Hepatocyte (in vitro differentiated cells): ENCODE measurements around the gene ATP8A1.

Source experiments
- EZH2 ChIP-seq: fragments of 200-600 bp; sonication (generic); IDR thresholded peaks from 2 replicates; pipeline ENCODE4 v1.6.1; 2016; ENCODE audit warnings: antibody characterized with exemption, mild to moderate bottlenecking, borderline replicate concordance
- EZH2phosphoT487 ChIP-seq: fragments of 200-600 bp; sonication (generic); IDR thresholded peaks from one replicate; pipeline ENCODE4 v1.6.1; 2018; ENCODE audit warnings: antibody characterized with exemption, mild to moderate bottlenecking, low read depth, moderate library complexity; ENCODE audit not compliant: unreplicated experiment, severe bottlenecking
- TF ChIP-seq, protein P1 (sequence below): fragments of 200-600 bp; sonication (generic); IDR thresholded peaks from 2 replicates; pipeline ENCODE4 v1.5.1; 2016; ENCODE audit warnings: antibody characterized with exemption, mild to moderate bottlenecking; ENCODE audit not compliant: poor library complexity

DNA sequence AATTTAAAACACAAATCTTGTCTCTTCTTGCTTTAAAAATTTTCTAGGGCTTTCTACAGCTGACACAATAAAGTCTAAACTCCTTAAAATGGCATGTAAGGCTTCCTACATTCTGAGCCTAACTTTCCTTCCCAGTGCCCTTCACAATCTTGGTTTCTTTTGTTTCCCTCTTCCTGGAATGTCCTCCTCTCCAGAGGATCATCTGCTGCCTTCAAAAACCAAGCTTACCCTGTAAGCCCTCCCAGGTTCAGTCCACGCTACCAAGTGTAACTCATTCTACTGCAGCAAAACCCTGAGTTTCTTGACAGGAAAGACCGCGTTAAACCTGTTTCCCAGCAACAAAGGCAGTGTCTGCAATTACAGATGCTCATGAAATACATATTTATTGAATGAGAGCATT lies 168.4 kb downstream of the ATP8A1 start:
- TF ChIP-seq, protein P1, sequence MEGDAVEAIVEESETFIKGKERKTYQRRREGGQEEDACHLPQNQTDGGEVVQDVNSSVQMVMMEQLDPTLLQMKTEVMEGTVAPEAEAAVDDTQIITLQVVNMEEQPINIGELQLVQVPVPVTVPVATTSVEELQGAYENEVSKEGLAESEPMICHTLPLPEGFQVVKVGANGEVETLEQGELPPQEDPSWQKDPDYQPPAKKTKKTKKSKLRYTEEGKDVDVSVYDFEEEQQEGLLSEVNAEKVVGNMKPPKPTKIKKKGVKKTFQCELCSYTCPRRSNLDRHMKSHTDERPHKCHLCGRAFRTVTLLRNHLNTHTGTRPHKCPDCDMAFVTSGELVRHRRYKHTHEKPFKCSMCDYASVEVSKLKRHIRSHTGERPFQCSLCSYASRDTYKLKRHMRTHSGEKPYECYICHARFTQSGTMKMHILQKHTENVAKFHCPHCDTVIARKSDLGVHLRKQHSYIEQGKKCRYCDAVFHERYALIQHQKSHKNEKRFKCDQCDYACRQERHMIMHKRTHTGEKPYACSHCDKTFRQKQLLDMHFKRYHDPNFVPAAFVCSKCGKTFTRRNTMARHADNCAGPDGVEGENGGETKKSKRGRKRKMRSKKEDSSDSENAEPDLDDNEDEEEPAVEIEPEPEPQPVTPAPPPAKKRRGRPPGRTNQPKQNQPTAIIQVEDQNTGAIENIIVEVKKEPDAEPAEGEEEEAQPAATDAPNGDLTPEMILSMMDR = no peak
- TF ChIP-seq EZH2phosphoT487 (no peak), EZH2 (no peak)
